Esophagus muscularis mucosa (tissue), 4 donors: ENCODE results near the gene FAM124B. TPM values are rescaled to one million over a fixed set of nuclear protein-coding genes. Genes with fewer than 3 reads are reported as not detected.

ENCODE experiments used
- DNase-seq: peaks from one replicate; pipeline ENCODE4 v3.0.0-alpha.2; 2017; ENCODE audit errors: extremely low spot score
- H3K27ac ChIP-seq, 4 donors: fragments of 200-600 bp; sonication (generic); replicated peaks in 1 of 4; 1 replicate in 3 of 4; 2 replicates in 1 of 4; pipeline ENCODE4 v1.5.1; 2016 to 2019; ENCODE audit warnings: mild to moderate bottlenecking in 1 of 4
- H3K27me3 ChIP-seq, 4 donors: fragments of 200-600 bp; sonication (generic); one replicate each; pipeline versions ENCODE4 v1.5.1 to v1.6.0; 2016 to 2019
- H3K36me3 ChIP-seq, 4 donors: fragments of 200-600 bp; sonication (generic); one replicate each; pipeline ENCODE4 v1.5.1; 2016 to 2019
- H3K4me1 ChIP-seq, 4 donors: fragments of 200-600 bp; sonication (generic); one replicate each; pipeline ENCODE4 v1.5.1; 2016 to 2019
- H3K4me3 ChIP-seq, 4 donors: fragments of 200-600 bp; sonication (generic); 1 replicate in 2 of 4; 2 replicates in 2 of 4; pipeline ENCODE4 v1.5.1; 2016 to 2019; ENCODE audit warnings: mild to moderate bottlenecking in 4 of 4, moderate library complexity in 1 of 4
- H3K9me3 ChIP-seq, 4 donors: fragments of 200-600 bp; sonication (generic); 1 replicate in 3 of 4; 2 replicates in 1 of 4; pipeline ENCODE4 v1.5.1; 2016 to 2019
- CTCF ChIP-seq, 3 experiments: fragments of 200-600 bp in 2 of 3; fragments of 450-650 bp in 1 of 3; sonication (generic) in 2 of 3; IDR thresholded peaks; one replicate each; pipeline ENCODE4 v1.5.1; 2017 to 2019; ENCODE audit warnings: antibody characterized with exemption in 3 of 3, mild to moderate bottlenecking in 2 of 3, moderate library complexity in 1 of 3
- EP300 ChIP-seq: sonication (generic); formaldehyde crosslinking; IDR thresholded peaks from one replicate; pipeline ENCODE4 v1.6.1; 2017; ENCODE audit warnings: antibody characterized with exemption
- WGBS: methylation state at CpG from one replicate; pipeline ENCODE4 v1.1.5; 2018; 5-methylcytosine and 5-hydroxymethylcytosine counted together
- intact Hi-C: fragments of 100-400 bp; cut with DNase I; formaldehyde crosslinking; loops from one replicate; pipeline ENCODE4 v1.15.1; 2023
- total RNA-seq, 4 donors: library from RNA; depleted of rRNA; stranded (reverse); fragments of >200 nt; gene quantifications; one replicate each; pipeline versions ENCODE4 v1.1.0 to v1.2.1, GENCODE V29; 2016

FAM124B gene
- total RNA-seq, 4 donors from 2014 or later = 2.3 to 6.2 (median 3.7) TPM

- intact Hi-C loops = no loop called here
- Histone ChIP-seq H3K36me3 (no peaks in the 10 kb centered on the region), H3K4me1 (peaks cover 0 to 6% (median 3%) of the 10 kb centered on the region in 4 donors), H3K4me3 (no peak overlapping the region), H3K27ac (no peak overlapping the region), H3K9me3 (no peaks in the 10 kb centered on the region), H3K27me3 (no peaks in the 10 kb centered on the region)
- no peak for DNase-seq
- 92% methylated on average over 3 of the region's 3 CpGs for WGBS
- no peak for TF ChIP-seq EP300
- TF ChIP-seq CTCF (IDR thresholded peaks at IDR 0.05) = no peak
Measured at GRCh38 chr2:224328798-224329197, 73.1 kb downstream of the FAM124B start.

Other genes starting within 250 kb of the FAM124B start
- 10 to 100 TPM; 50.9 to 66.4 (median 59.7) TPM for gene CUL3, start 183.3 kb upstream of the FAM124B start, total RNA-seq